CD4-positive, alpha-beta T cell (primary cell): ENCODE results near the gene SLC35D3. TPM values are rescaled to one million over a fixed set of nuclear protein-coding genes. Genes with fewer than 3 reads are reported as not detected.

Source experiments
- ATAC-seq: fragments of 200-7000 bp; cut with Tn5 transposase; one replicate; pipeline ENCODE4 v1.10.0; 2022; ENCODE audit warnings: mild to moderate bottlenecking; ENCODE audit not compliant: poor library complexity
- CTCF ChIA-PET: fragments of 350-600 bp; sonication (Branson Sonifier 250); formaldehyde crosslinking; loops from one replicate; lab custom pipeline; 2021; ENCODE audit warnings: antibody characterized with exemption, inconsistent platforms; lab: Charles Lee
- POLR2A ChIA-PET: fragments of 350-600 bp; sonication (Branson Sonifier 250); formaldehyde crosslinking; loops from one replicate; lab custom pipeline; 2021; ENCODE audit warnings: antibody characterized with exemption, inconsistent platforms; lab: Charles Lee
- DNase-seq, 14 experiments: peaks; one replicate each; pipeline ENCODE4 v3.0.0-alpha.2; 2013 to 2020; ENCODE audit warnings: mixed read lengths in 2 of 14
- H3K27ac ChIP-seq, 2 donors: one replicate each; pipeline versions ENCODE4 v1.5.1 to v1.7.0; 2013; ENCODE audit warnings: low read length in 2 of 2, low read depth in 1 of 2, mild to moderate bottlenecking in 1 of 2
- H3K27me3 ChIP-seq, 2 experiments: 1 replicate in 1 of 2; 2 replicates in 1 of 2; pipeline versions ENCODE4 v1.6.1 to v1.7.0; 2013; ENCODE audit warnings: low read length in 2 of 2, control low read depth in 1 of 2, mild to moderate bottlenecking in 1 of 2, moderate library complexity in 1 of 2; ENCODE audit not compliant: insufficient read depth in 2 of 2, control insufficient read depth in 1 of 2
- H3K36me3 ChIP-seq: one replicate; pipeline ENCODE4 v1.6.1; 2013; ENCODE audit warnings: low read length, control low read depth; ENCODE audit not compliant: insufficient read depth
- H3K4me1 ChIP-seq: one replicate; pipeline ENCODE4 v1.6.1; 2013; ENCODE audit warnings: low read length, control low read depth; ENCODE audit not compliant: insufficient read depth
- H3K4me3 ChIP-seq: one replicate; pipeline ENCODE4 v1.5.1; 2013; ENCODE audit warnings: mild to moderate bottlenecking, low read length, moderate library complexity
- H3K9me3 ChIP-seq, 2 experiments: 1 replicate in 1 of 2; 2 replicates in 1 of 2; pipeline versions ENCODE4 v1.6.1 to v1.7.0; 2013; ENCODE audit warnings: low read length in 2 of 2, mild to moderate bottlenecking in 2 of 2, control low read depth in 1 of 2, moderate library complexity in 1 of 2; ENCODE audit not compliant: control insufficient read depth in 1 of 2, insufficient read depth in 1 of 2
- H3K27ac Mint-ChIP-seq: one replicate; pipeline ENCODE4 v1.8.0; 2020; ENCODE audit warnings: mixed read lengths
- H3K27me3 Mint-ChIP-seq: one replicate; pipeline ENCODE4 v1.8.0; 2021; ENCODE audit warnings: mixed read lengths
- H3K36me3 Mint-ChIP-seq: one replicate; pipeline ENCODE4 v1.8.0; 2021; ENCODE audit warnings: low read depth, mixed read lengths
- H3K4me1 Mint-ChIP-seq: one replicate; pipeline ENCODE4 v1.8.0; 2021; ENCODE audit warnings: low read depth, mixed read lengths
- H3K4me3 Mint-ChIP-seq: one replicate; pipeline ENCODE4 v1.8.0; 2020; ENCODE audit warnings: mild to moderate bottlenecking, mixed read lengths
- H3K9me3 Mint-ChIP-seq: one replicate; pipeline ENCODE4 v1.8.0; 2020; ENCODE audit warnings: mixed read lengths
- intact Hi-C, 2 experiments: fragments of 100-400 bp; cut with DNase I in 1 of 2; cut with micrococcal nuclease in 1 of 2; formaldehyde crosslinking; loops; one replicate each; pipeline versions ENCODE4 v1.15.1 to v1.9.0; 2023 to 2025; cut with DNase I, micrococcal nuclease
- total RNA-seq, 174 experiments: library from RNA in 2 of 174; stranded (reverse) in 2 of 174; gene quantifications; one replicate each; pipeline ENCODE4 v1.2.3 and lab custom pipeline; 2021 to 2026
- TF ChIP-seq, protein P1 (sequence below): fragments of 200-600 bp; IDR thresholded peaks from one replicate; pipeline ENCODE4 v1.8.0; 2022; ENCODE audit warnings: antibody characterized with exemption, mild to moderate bottlenecking

SLC35D3 gene
- total RNA-seq, 2 experiments from 2014 or later: not detected

DNA sequence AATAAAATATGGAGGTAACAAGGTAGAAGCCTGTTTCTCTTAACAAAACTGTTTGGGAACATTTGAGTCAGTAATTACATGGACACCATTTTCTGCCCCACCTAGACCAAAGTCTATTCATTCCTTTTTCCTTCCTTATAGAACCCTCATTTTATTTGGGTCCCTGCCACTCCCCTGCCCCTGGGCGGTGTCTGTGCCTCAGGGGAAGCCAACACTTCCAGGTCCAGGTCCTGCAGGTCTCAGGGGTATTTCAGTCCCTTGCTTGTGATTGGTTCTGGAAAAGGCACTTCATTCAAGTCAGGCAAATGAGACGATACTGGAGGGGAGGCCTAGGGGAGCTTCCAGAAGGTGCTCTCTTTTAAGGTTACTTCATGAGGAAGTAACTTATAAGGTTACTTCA is 42.3 kb downstream of the SLC35D3 start:
- H3K27ac ChIP-seq: no peak overlapping the region
- no peaks in the 10 kb centered on the region for H3K9me3 Mint-ChIP-seq
- POLR2A ChIA-PET: no interaction called here
- H3K4me1 ChIP-seq: peaks cover 7% of the 10 kb centered on the region
- H3K27ac Mint-ChIP-seq: no peak overlapping the region
- intact Hi-C loops: no loop called here
- no peaks in the 10 kb centered on the region for H3K9me3 ChIP-seq
- no peaks in the 10 kb centered on the region for H3K36me3 ChIP-seq
- H3K4me1 Mint-ChIP-seq: no peaks in the 10 kb centered on the region
- no peaks in the 10 kb centered on the region for H3K36me3 Mint-ChIP-seq
- DNase-seq (no peak), ATAC-seq (no peak)
- no peak overlapping the region for H3K4me3 Mint-ChIP-seq
- no peak overlapping the region for H3K4me3 ChIP-seq
- TF ChIP-seq, protein P1, sequence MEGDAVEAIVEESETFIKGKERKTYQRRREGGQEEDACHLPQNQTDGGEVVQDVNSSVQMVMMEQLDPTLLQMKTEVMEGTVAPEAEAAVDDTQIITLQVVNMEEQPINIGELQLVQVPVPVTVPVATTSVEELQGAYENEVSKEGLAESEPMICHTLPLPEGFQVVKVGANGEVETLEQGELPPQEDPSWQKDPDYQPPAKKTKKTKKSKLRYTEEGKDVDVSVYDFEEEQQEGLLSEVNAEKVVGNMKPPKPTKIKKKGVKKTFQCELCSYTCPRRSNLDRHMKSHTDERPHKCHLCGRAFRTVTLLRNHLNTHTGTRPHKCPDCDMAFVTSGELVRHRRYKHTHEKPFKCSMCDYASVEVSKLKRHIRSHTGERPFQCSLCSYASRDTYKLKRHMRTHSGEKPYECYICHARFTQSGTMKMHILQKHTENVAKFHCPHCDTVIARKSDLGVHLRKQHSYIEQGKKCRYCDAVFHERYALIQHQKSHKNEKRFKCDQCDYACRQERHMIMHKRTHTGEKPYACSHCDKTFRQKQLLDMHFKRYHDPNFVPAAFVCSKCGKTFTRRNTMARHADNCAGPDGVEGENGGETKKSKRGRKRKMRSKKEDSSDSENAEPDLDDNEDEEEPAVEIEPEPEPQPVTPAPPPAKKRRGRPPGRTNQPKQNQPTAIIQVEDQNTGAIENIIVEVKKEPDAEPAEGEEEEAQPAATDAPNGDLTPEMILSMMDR: no peak
- H3K27me3 ChIP-seq: peaks cover 9% of the 10 kb centered on the region in 2 experiments
- CTCF ChIA-PET: no interaction called here
- H3K27me3 Mint-ChIP-seq: peaks cover 36% of the 10 kb centered on the region

DNA sequence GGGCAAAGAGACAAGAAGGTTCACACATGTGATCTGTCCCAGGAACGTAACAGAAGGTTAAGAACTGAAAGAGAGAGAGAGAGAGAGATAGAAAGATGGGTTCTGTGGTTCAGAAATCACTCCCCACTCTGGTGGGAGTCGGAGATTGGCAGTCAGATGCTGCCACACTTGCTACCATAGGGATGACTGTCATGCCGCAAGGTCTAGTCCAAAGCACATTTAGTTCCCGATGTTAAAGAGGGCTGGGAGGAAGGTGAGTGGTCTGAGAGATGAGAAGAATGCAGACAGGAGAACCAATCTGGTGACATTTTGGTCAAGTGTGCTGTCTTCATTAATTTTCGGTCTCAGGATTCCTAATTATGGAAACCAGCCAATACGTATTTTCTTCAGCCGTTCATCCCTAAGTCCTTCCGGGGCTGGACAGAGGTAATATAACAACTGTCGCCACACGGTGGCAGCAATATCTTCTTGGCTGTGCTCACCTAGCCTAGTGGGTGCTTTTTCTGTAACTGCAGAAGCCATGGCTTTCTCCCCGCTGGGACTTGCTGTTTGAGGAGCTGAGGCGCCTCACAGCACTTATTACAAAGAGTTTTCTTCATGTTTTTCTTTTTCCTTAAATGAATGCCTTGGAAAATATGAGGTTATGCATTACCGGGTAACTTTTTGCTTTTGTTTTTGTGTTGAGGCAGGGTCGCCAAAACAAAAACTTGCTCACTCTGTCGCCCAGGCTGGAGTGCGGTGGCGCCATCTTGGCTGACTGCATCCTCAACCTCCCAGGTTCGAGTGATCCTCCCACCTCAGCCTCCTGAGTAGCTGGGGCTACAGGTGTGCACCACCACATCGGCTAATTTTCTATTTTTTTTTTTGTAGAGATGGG is 46.0 kb downstream of the SLC35D3 start:
- ATAC-seq: peak; percentile 70
- H3K4me1 ChIP-seq: peaks cover 7% of the 10 kb centered on the region
- POLR2A ChIA-PET: no interaction called here
- no peaks in the 10 kb centered on the region for H3K36me3 ChIP-seq
- H3K4me3 ChIP-seq: no peak overlapping the region
- peak; percentile 26 to 76 (median 42) for DNase-seq
- CTCF ChIA-PET: no interaction called here
- Mint-ChIP-seq H3K4me3 (no peak overlapping the region), H3K36me3 (no peaks in the 10 kb centered on the region), H3K27ac (no peak overlapping the region), H3K4me1 (no peaks in the 10 kb centered on the region), H3K9me3 (no peaks in the 10 kb centered on the region), H3K27me3 (peaks cover 35% of the 10 kb centered on the region)
- no peak overlapping the region for H3K27ac ChIP-seq
- TF ChIP-seq, protein P1: peak; percentile 69
- intact Hi-C loops: loop anchor here (1.0 to 5.0 kb wide), 4 partner anchors 344 to 673 kb away; no protein-coding TSS in a partner anchor
- H3K27me3 ChIP-seq: peaks cover 12 to 13% of the 10 kb centered on the region in 2 experiments
- no peaks in the 10 kb centered on the region for H3K9me3 ChIP-seq

DNA sequence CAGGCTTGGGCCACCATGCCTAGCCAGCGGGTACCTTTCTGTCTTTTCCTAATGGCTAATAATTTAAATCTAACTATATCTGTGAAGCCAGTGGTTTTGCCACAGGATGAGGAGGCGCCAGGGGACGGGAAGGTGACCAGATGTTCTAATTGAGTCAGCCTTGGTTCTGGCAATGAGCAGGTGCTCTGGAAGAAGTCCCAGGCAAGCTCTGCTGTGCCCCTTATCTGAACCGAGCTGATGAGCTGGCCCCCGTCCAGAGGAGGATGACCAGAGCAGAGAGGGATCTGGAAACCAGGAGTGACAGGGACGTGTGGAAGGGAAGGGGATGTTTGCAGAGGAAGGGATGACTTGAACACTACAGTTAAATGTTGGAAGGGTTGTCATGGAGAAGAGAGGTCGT is 46.7 kb downstream of the SLC35D3 start:
- intact Hi-C loops: loop anchor here (1.0 to 5.0 kb wide), 4 partner anchors 343 to 672 kb away; no protein-coding TSS in a partner anchor
- Histone ChIP-seq H3K36me3 (no peaks in the 10 kb centered on the region), H3K4me1 (peaks cover 7% of the 10 kb centered on the region), H3K9me3 (no peaks in the 10 kb centered on the region), H3K27me3 (peaks cover 12 to 13% of the 10 kb centered on the region in 2 experiments), H3K27ac (no peak overlapping the region), H3K4me3 (no peak overlapping the region)
- H3K4me1 Mint-ChIP-seq: no peaks in the 10 kb centered on the region
- no peak overlapping the region for H3K4me3 Mint-ChIP-seq
- TF ChIP-seq, protein P1: no peak
- ATAC-seq (no peak), DNase-seq (no peak)
- H3K36me3 Mint-ChIP-seq: no peaks in the 10 kb centered on the region
- POLR2A ChIA-PET: no interaction called here
- peaks cover 35% of the 10 kb centered on the region for H3K27me3 Mint-ChIP-seq
- no peak overlapping the region for H3K27ac Mint-ChIP-seq
- CTCF ChIA-PET: no interaction called here
- H3K9me3 Mint-ChIP-seq: no peaks in the 10 kb centered on the region
